Activated gamma-delta T cell (primary cell): ENCODE data around the gene SPN.
"Not testable (repeated sequence)": the region's sequence is repeated elsewhere in the genome, so short reads cannot be mapped to it uniquely, and the experiment has no call there.

Source experiments
- DNase-seq: peaks from one replicate; lab custom pipeline; 2025; lab: John Stamatoyannopoulos, UW

The SPN gene

DNA sequence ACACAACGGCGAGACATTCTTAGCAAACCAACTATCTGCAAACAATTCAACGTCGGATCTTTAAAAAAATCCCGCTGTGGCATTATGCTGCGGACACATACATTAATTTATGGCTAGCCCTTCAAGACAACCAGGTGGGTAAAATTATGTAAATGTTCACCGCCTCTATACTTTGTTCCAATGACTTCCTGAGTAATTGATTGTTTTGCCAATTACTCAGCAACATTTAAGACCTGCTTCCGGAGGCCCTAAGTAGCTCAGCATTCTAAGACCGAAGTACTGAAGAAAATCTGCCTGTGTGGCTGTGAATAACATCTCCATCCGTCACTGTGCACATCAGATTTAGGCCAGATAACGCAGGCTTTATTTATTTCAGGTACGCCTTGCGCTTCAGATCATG is 39.2 kb downstream of the SPN start:
- no peak for DNase-seq

GRCh38 chr16:29705030-29705429 is 42.0 kb downstream of the SPN start:
- DNase-seq: no peak

- not testable (repeated sequence) for DNase-seq
These were observed 44.1 kb downstream of the SPN start for GRCh38 chr16:29707160-29707559.

- DNase-seq: no peak
These were observed 46.0 kb downstream of the SPN start for GRCh38 chr16:29708917-29709600.

DNA sequence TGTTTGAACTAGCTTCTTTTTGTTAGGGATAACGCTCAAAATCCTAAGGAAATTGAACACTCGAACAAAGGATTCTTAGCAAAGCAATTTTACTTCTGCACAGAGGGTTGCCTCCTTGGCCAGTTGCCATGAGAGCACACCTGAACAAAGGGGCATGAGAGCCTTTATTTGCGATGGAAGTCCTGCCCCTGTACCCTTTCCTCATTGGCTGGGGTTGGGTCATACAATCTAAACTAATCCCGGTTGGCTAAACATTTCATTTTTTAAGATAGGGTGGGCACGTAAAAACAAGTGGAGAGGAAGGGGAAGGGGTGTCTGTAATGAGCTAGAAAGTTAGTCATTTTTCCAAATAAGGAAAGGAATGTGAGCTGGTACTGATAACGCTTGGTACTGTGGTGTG is 46.6 kb downstream of the SPN start:
- DNase-seq: not testable (repeated sequence)

- DNase-seq: no peak
These were observed 47.5 kb downstream of the SPN start for GRCh38 chr16:29710227-29711219.

GRCh38 chr16:29712809-29713208 is 49.8 kb downstream of the SPN start:
- DNase-seq: no peak

GRCh38 chr16:29714396-29714795 is 51.3 kb downstream of the SPN start:
- DNase-seq: no peak

DNA sequence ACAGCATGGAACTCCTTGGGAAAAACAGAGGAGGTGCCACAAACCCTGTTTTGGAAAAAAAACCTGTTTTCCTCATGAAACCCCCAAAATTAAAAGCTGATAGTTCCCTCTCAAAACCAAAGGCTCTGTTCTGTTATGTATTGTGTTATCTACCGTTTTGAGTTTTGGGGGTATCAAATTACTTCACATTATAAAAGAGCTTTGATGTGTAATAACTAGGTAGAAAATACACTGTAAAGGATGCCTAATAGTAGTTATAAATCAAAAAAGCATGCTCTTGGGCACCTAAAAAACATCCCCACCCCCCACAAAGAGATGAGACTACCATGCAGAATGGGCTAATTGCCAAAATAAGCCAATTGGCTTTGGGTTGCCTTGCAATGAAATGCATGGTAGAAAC is 51.9 kb downstream of the SPN start:
- no peak for DNase-seq

GRCh38 chr16:29717113-29717512 is 54.1 kb downstream of the SPN start:
- DNase-seq: no peak

- no peak for DNase-seq
These were observed 56.0 kb downstream of the SPN start for GRCh38 chr16:29719063-29719462.
